Activated CD4-positive, alpha-beta memory T cell treated with anti-CD3 and anti-CD28 coated beads for 36 hours (primary cell): Measurements from ENCODE around the gene ZBTB12. TPM values are rescaled to one million over a fixed set of nuclear protein-coding genes. Genes with fewer than 3 reads are reported as not detected.

Experiments used
- CTCF ChIA-PET: fragments of 350-600 bp; sonication (Branson Sonifier 250); formaldehyde crosslinking; loops from one replicate; lab custom pipeline; 2021; ENCODE audit warnings: antibody characterized with exemption, inconsistent platforms; lab: Charles Lee
- POLR2A ChIA-PET: fragments of 350-600 bp; sonication (Branson Sonifier 250); formaldehyde crosslinking; loops from one replicate; lab custom pipeline; 2021; ENCODE audit warnings: antibody characterized with exemption; lab: Charles Lee
- DNase-seq: peaks from one replicate; pipeline ENCODE4 v3.0.0-alpha.2; 2020
- H3K27ac Mint-ChIP-seq: one replicate; pipeline ENCODE4 v1.8.0; 2021; ENCODE audit warnings: mixed read lengths
- H3K27me3 Mint-ChIP-seq: one replicate; pipeline ENCODE4 v1.8.0; 2021; ENCODE audit warnings: mixed read lengths
- H3K36me3 Mint-ChIP-seq: one replicate; pipeline ENCODE4 v1.8.0; 2021; ENCODE audit warnings: mixed read lengths
- H3K4me1 Mint-ChIP-seq: one replicate; pipeline ENCODE4 v1.8.0; 2021; ENCODE audit warnings: low read depth, mixed read lengths
- H3K4me3 Mint-ChIP-seq: one replicate; pipeline ENCODE4 v1.8.0; 2021; ENCODE audit warnings: mild to moderate bottlenecking, mixed read lengths
- H3K9me3 Mint-ChIP-seq: one replicate; pipeline ENCODE4 v1.8.0; 2021; ENCODE audit warnings: mixed read lengths
- intact Hi-C: fragments of 100-400 bp; cut with micrococcal nuclease; formaldehyde crosslinking; loops from one replicate; pipeline ENCODE4 v1.15.1; 2023
- total RNA-seq, 2 experiments: library from RNA; stranded (reverse); gene quantifications; one replicate each; pipeline ENCODE4 v1.2.3, GENCODE V29; 2021

Gene ZBTB12, protein sequence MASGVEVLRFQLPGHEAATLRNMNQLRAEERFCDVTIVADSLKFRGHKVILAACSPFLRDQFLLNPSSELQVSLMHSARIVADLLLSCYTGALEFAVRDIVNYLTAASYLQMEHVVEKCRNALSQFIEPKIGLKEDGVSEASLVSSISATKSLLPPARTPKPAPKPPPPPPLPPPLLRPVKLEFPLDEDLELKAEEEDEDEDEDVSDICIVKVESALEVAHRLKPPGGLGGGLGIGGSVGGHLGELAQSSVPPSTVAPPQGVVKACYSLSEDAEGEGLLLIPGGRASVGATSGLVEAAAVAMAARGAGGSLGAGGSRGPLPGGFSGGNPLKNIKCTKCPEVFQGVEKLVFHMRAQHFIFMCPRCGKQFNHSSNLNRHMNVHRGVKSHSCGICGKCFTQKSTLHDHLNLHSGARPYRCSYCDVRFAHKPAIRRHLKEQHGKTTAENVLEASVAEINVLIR
- total RNA-seq: 1 to 10 TPM; 1.8 to 2.0 TPM

DNA sequence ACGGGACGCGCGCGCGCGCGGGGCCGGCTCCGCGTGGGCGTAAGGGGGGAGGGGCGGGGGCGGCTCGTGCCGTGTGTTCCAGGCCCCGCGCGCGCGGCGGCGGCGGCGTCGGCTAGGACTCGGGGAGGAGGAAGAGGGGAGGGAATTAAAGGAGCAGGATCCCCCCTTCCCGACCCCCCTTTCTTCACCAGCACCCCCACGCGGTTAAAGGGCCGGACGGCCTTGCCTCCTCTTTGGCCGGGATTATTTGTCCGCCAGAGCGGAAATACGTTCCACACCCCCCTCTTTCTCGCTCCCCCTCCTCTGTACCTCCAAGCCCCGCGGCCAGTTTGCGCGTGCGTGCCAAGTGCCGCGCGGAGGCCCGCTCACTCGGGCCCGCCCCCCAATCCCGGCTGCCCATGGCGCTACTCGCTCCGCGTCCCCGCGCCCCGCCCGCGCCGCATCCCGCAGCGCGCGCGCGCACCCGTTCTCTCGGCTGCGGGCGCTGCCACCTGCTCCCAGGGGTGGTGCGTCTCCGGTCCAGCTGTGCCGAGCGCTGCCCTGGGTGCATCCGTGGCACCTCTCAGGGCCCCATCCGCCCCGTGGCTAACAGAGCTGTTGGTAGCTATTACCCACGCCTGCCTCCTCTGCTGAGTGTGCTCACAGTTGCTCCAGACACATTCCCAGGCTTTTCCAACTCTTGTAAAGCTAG is at the start of gene ZBTB12:
TSS of gene ZBTB12 (minus strand) at position 134 of the 691 bp plus-strand sequence. CDS start 781 bp downstream, outside the sequence.
- POLR2A ChIA-PET: interaction anchor here (1.2 kb wide), 1 partner anchor 70 kb away, joined by 3 read pairs; the partner anchor contains the start of gene DXO
- peak; percentile 92 for DNase-seq
- Mint-ChIP-seq H3K4me1 (peaks cover 28% of the 10 kb centered on the region), H3K27me3 (peaks cover 5% of the 10 kb centered on the region), H3K4me3 (peak within 1 kb of the TSS; percentile 83), H3K27ac (peak within 1 kb of the TSS; percentile 79), H3K36me3 (no peaks in the 10 kb centered on the region), H3K9me3 (no peaks in the 10 kb centered on the region)
- intact Hi-C loops: no loop called here
- CTCF ChIA-PET: interaction anchor here (0.9 to 1.3 kb wide), 2 partner anchors 12 to 50 kb away, joined by 3 to 4 read pairs; no protein-coding TSS in a partner anchor

DNA sequence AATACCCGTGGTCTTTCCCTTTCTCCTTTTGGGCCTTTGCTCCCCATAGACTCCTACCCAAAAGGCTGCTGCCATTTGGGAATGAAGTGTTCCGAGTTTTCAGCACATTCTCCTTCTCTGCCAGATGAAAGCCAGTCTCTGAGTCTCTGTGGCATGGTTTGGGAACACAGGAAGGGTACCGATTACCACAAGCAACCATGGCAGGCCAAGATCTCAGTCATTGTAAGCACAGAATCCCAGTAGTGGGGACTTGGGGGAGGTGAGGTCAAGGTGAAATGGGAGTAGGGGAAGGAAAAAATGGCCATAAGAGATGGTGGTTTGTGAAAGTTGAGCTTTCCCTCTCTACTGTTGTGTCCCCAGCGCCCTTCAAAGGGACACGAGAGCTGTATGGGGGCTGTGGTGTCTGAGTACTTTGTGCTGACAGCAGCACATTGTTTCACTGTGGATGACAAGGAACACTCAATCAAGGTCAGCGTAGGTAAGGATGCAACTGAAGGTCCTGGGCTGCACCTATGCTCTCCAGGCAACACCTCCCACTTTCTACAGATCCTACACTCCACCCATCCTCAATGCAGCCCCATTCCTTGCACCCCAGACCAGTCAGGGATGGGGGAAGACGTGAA is 48.2 kb upstream of the ZBTB12 start:
- intact Hi-C loops: loop anchor here (5.0 kb wide), 1 partner anchor 268 kb away; the partner anchor contains the start of gene LY6G5C
- Mint-ChIP-seq H3K4me1 (peaks cover 8% of the 10 kb centered on the region), H3K9me3 (no peaks in the 10 kb centered on the region), H3K4me3 (no peak overlapping the region), H3K27me3 (no peaks in the 10 kb centered on the region), H3K36me3 (peaks cover 20% of the 10 kb centered on the region), H3K27ac (peak overlapping the region; percentile 28)
- DNase-seq: no peak
- POLR2A ChIA-PET: interaction anchor here (0.6 kb wide), 1 partner anchor 102 kb away, joined by 4 read pairs; no protein-coding TSS in a partner anchor
- CTCF ChIA-PET: no interaction called here

DNA sequence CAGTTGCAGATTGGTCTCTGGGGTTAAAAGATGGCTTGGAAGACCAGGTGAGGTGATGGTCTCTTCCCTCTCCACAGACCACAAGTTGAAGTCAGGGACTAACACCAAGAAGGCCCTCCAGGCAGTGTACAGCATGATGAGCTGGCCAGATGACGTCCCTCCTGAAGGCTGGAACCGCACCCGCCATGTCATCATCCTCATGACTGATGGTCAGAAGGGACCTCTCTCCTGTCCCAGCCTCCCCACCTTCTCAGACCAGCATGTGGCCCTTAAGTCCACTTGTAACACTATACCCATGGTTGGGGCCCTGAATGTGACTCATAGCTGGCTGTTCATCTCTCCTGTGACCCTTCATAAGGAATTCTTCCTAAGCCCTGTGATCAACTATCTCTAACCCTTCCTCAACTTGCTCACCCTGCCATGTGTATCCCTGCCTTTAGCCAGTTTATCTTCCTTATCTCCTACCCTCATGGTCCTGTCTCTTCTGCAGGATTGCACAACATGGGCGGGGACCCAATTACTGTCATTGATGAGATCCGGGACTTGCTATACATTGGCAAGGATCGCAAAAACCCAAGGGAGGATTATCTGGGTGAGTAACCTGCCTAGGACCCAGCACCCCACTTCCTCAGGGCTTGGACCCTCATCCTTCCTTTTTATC is 47.0 kb upstream of the ZBTB12 start:
- H3K36me3 Mint-ChIP-seq: peaks cover 11% of the 10 kb centered on the region
- peaks cover 8% of the 10 kb centered on the region for H3K4me1 Mint-ChIP-seq
- POLR2A ChIA-PET: interaction anchor here (0.9 kb wide), 1 partner anchor 11 kb away, joined by 3 read pairs; the partner anchor contains the start of gene SKIC2
- H3K27ac Mint-ChIP-seq: no peak overlapping the region
- peaks cover 7% of the 10 kb centered on the region for H3K27me3 Mint-ChIP-seq
- intact Hi-C loops: no loop called here
- CTCF ChIA-PET: no interaction called here
- H3K4me3 Mint-ChIP-seq: no peak overlapping the region
- no peaks in the 10 kb centered on the region for H3K9me3 Mint-ChIP-seq
- DNase-seq: no peak

DNA sequence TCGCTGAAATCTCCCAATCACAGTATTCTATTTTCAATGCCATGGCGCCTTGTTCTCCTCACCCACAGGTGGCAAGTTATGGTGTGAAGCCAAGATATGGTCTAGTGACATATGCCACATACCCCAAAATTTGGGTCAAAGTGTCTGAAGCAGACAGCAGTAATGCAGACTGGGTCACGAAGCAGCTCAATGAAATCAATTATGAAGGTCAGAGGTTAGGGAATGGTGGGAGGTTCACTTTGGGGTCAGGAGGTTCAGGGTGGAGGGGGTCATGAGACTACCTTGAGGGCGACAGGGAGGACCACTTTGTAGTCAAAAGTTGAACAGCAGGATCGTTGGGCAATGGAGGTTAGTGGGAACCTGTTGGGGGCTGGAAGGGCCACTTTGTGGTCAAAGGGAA is 46.4 kb upstream of the ZBTB12 start:
- ChIA-PET CTCF (interaction anchor here (0.6 kb wide), 1 partner anchor 29 kb away, joined by 4 read pairs; no protein-coding TSS in a partner anchor), POLR2A (no interaction called here)
- no peak overlapping the region for H3K4me3 Mint-ChIP-seq
- intact Hi-C loops: no loop called here
- H3K4me1 Mint-ChIP-seq: peaks cover 8% of the 10 kb centered on the region
- H3K27me3 Mint-ChIP-seq: peaks cover 9% of the 10 kb centered on the region
- H3K36me3 Mint-ChIP-seq: peaks cover 6% of the 10 kb centered on the region
- no peak overlapping the region for H3K27ac Mint-ChIP-seq
- DNase-seq: no peak
- no peaks in the 10 kb centered on the region for H3K9me3 Mint-ChIP-seq

DNA sequence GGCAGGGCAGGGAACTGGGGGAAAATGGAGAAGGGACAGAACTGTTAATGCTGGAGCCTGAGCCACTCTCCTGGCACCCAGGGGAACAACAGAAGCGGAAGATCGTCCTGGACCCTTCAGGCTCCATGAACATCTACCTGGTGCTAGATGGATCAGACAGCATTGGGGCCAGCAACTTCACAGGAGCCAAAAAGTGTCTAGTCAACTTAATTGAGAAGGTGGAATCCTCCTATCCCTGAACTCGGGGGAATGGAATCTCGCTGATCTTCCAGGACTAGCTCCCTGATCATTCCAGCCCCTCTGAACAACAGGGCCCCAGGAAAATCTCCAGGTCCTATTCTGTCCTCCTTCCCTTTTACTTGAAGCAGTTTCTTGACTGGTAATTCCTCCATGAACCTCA is 46.0 kb upstream of the ZBTB12 start:
- POLR2A ChIA-PET: no interaction called here
- CTCF ChIA-PET: interaction anchor here (0.6 kb wide), 1 partner anchor 30 kb away, joined by 4 read pairs; no protein-coding TSS in a partner anchor
- Mint-ChIP-seq H3K4me1 (peaks cover 8% of the 10 kb centered on the region), H3K36me3 (peaks cover 2% of the 10 kb centered on the region), H3K27ac (no peak overlapping the region), H3K4me3 (no peak overlapping the region), H3K27me3 (peaks cover 9% of the 10 kb centered on the region), H3K9me3 (no peaks in the 10 kb centered on the region)
- intact Hi-C loops: no loop called here
- DNase-seq: no peak

DNA sequence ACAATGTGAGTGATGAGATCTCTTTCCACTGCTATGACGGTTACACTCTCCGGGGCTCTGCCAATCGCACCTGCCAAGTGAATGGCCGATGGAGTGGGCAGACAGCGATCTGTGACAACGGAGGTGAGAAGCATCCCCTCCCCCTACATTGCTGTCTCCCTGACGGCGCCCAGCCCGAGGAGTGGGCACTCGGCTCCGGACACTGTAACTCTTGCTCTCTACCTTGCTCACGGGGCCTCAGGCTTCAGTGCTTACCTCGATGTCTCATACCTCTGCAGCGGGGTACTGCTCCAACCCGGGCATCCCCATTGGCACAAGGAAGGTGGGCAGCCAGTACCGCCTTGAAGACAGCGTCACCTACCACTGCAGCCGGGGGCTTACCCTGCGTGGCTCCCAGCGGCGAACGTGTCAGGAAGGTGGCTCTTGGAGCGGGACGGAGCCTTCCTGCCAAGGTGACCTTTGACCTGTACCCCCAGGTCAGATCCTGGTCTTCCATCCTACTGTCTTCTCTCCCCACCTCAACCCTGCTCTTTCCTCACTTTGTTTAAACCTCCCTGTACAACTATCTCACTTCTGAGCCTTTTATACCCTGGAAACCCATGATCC is 45.3 kb upstream of the ZBTB12 start:
- intact Hi-C loops: no loop called here
- Mint-ChIP-seq H3K27me3 (peaks cover 16% of the 10 kb centered on the region), H3K27ac (no peak overlapping the region), H3K4me3 (no peak overlapping the region), H3K4me1 (peaks cover 8% of the 10 kb centered on the region), H3K9me3 (no peaks in the 10 kb centered on the region), H3K36me3 (no peaks in the 10 kb centered on the region)
- CTCF ChIA-PET: no interaction called here
- POLR2A ChIA-PET: no interaction called here
- no peak for DNase-seq

DNA sequence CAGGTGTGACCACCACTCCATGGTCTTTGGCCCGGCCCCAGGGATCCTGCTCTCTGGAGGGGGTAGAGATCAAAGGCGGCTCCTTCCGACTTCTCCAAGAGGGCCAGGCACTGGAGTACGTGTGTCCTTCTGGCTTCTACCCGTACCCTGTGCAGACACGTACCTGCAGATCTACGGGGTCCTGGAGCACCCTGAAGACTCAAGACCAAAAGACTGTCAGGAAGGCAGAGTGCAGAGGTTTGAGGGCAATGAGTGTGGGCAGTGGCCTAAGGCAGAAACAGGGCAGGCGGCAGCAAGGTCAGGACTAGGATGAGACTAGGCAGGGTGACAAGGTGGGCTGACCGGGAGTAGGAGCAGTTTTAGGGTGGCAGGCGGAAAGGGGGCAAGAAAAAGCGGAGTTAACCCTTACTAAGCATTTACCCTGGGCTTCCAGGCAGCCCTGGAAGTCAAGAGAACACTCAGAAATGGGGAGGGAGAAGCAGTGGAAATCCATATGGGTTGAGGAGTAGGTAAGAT is 44.5 kb upstream of the ZBTB12 start:
- POLR2A ChIA-PET: no interaction called here

DNA sequence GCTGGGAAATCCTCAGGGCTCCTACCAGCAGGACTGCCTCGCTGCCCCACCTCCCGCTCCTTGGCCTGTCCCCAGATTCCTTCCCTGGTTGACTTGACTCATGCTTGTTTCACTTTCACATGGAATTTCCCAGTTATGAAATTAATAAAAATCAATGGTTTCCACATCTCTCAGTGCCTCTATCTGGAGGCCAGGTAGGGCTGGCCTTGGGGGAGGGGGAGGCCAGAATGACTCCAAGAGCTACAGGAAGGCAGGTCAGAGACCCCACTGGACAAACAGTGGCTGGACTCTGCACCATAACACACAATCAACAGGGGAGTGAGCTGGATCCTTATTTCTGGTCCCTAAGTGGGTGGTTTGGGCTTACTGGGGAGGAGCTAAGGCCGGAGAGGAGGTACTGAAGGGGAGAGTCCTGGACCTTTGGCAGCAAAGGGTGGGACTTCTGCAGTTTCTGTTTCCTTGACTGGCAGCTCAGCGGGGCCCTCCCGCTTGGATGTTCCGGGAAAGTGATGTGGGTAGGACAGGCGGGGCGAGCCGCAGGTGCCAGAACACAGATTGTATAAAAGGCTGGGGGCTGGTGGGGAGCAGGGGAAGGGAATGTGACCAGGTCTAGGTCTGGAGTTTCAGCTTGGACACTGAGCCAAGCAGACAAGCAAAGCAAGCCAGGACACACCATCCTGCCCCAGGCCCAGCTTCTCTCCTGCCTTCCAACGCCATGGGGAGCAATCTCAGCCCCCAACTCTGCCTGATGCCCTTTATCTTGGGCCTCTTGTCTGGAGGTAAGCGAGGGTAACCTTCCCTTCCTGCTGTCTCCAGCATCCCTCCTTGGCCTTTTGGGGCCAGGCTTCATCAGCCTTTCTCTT is 43.9 kb upstream of the ZBTB12 start, which contains the start of gene CFB:
TSS of gene CFB (plus strand) at position 589 of the 863 bp plus-strand sequence. CDS start at position 716, 127 bp downstream.
- Mint-ChIP-seq H3K4me1 (peaks cover 8% of the 10 kb centered on the region), H3K27ac (no peak within 1 kb of the TSS), H3K27me3 (peaks cover 16% of the 10 kb centered on the region), H3K9me3 (no peaks in the 10 kb centered on the region), H3K36me3 (no peaks in the 10 kb centered on the region), H3K4me3 (no peak within 1 kb of the TSS)
- peak; percentile 24 for DNase-seq
- intact Hi-C loops: no loop called here
- ChIA-PET CTCF (interaction anchor here (1.1 kb wide), 1 partner anchor 102 kb away, joined by 3 read pairs; no protein-coding TSS in a partner anchor), POLR2A (no interaction called here)

More for the DNA sequence above, 44.5 kb upstream of the ZBTB12 start:
- DNase-seq: no peak
- Mint-ChIP-seq H3K36me3 (no peaks in the 10 kb centered on the region), H3K27ac (no peak overlapping the region), H3K4me3 (no peak overlapping the region), H3K9me3 (no peaks in the 10 kb centered on the region), H3K27me3 (peaks cover 16% of the 10 kb centered on the region), H3K4me1 (peaks cover 8% of the 10 kb centered on the region)
- intact Hi-C loops: no loop called here
- CTCF ChIA-PET: interaction anchor here (1.1 kb wide), 1 partner anchor 101 kb away, joined by 3 read pairs; no protein-coding TSS in a partner anchor

DNA sequence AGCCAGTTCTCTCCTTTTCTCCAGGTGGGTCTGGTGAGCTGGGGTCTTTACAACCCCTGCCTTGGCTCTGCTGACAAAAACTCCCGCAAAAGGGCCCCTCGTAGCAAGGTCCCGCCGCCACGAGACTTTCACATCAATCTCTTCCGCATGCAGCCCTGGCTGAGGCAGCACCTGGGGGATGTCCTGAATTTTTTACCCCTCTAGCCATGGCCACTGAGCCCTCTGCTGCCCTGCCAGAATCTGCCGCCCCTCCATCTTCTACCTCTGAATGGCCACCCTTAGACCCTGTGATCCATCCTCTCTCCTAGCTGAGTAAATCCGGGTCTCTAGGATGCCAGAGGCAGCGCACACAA is 43.2 kb upstream of the ZBTB12 start:
- no peak for DNase-seq
- intact Hi-C loops: no loop called here
- no peaks in the 10 kb centered on the region for H3K36me3 Mint-ChIP-seq
- ChIA-PET POLR2A (no interaction called here), CTCF (interaction anchor here (1.1 kb wide), 1 partner anchor 102 kb away, joined by 3 read pairs; no protein-coding TSS in a partner anchor)
- H3K4me3 Mint-ChIP-seq: no peak overlapping the region
- H3K27ac Mint-ChIP-seq: no peak overlapping the region
- peaks cover 16% of the 10 kb centered on the region for H3K27me3 Mint-ChIP-seq
- no peaks in the 10 kb centered on the region for H3K9me3 Mint-ChIP-seq
- peaks cover 8% of the 10 kb centered on the region for H3K4me1 Mint-ChIP-seq

DNA sequence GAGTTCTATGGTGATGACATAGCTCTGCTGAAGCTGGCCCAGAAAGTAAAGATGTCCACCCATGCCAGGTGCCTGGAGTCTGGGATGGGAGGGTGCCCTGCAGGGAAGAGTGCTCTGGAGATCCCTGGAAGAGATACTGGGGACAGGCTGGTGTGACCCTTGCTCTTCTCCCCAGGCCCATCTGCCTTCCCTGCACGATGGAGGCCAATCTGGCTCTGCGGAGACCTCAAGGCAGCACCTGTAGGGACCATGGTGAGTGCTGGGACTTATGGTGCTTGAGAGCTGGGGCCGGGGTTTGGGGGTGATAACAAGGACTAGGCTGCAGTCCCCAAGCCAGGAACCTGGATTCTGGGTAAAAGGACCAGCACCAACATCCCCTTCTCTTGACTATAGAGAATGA is 41.9 kb upstream of the ZBTB12 start:
- H3K9me3 Mint-ChIP-seq: no peaks in the 10 kb centered on the region
- no peak overlapping the region for H3K27ac Mint-ChIP-seq
- peaks cover 8% of the 10 kb centered on the region for H3K4me1 Mint-ChIP-seq
- DNase-seq: no peak
- H3K36me3 Mint-ChIP-seq: no peaks in the 10 kb centered on the region
- ChIA-PET CTCF (interaction anchor here (1.9 kb wide), 1 partner anchor 9 kb away, joined by 5 read pairs; no protein-coding TSS in a partner anchor), POLR2A (no interaction called here)
- intact Hi-C loops: no loop called here
- no peak overlapping the region for H3K4me3 Mint-ChIP-seq
- peaks cover 16% of the 10 kb centered on the region for H3K27me3 Mint-ChIP-seq
